SU-DHL-6 (cell line): ENCODE measurements around the gene SIK2.

Source experiments
- CTCF ChIP-seq: fragments of 200-600 bp; sonication (generic); IDR thresholded peaks from one replicate; pipeline ENCODE4 v1.5.1; 2017; ENCODE audit warnings: antibody characterized with exemption, mild to moderate bottlenecking, low read length, moderate library complexity; ENCODE audit not compliant: insufficient read depth, poor library complexity, severe bottlenecking
- EZH2phosphoT487 ChIP-seq: fragments of 200-600 bp; sonication (generic), shearing (Covaris generic); conservative IDR thresholded peaks from 2 replicates; pipeline ENCODE4 v1.6.1; 2018; ENCODE audit warnings: mild to moderate bottlenecking, antibody characterized with exemption, low read length, moderate library complexity, mixed read lengths

GRCh38 chr11:111592491-111592890, 9.8 kb upstream of the SIK2 start:
- TF ChIP-seq CTCF (no peak), EZH2phosphoT487 (no peak)
